Aorta (tissue), 5 donors: ENCODE measurements around the gene LRIG1. TPM values are rescaled to one million over a fixed set of nuclear protein-coding genes. Genes with fewer than 3 reads are reported as not detected.
A peak's percentile ranks its signal among the peaks of the same experiment; 100 is the strongest.

Source experiments
- ATAC-seq: fragments of 200-7000 bp; cut with Tn5 transposase; one replicate; pipeline ENCODE4 v1.9.1; 2022; ENCODE audit warnings: moderate library complexity; ENCODE audit not compliant: low FRiP score
- DNase-seq, 2 donors: peaks; one replicate each; pipeline ENCODE4 v3.0.0-alpha.2; 2020
- H3K27ac ChIP-seq, 2 donors: one replicate each; pipeline ENCODE4 v1.5.1; 2013; ENCODE audit warnings: low read length in 2 of 2, mild to moderate bottlenecking in 2 of 2, moderate library complexity in 2 of 2, control low read depth in 1 of 2, inconsistent platforms in 1 of 2, low read depth in 1 of 2
- H3K27me3 ChIP-seq, 2 donors: one replicate each; pipeline ENCODE4 v1.6.1; 2013; ENCODE audit warnings: control low read depth in 1 of 2, low read length in 1 of 2, mild to moderate bottlenecking in 1 of 2, moderate library complexity in 1 of 2; ENCODE audit not compliant: insufficient read depth in 2 of 2, control insufficient read depth in 1 of 2
- H3K36me3 ChIP-seq, 2 donors: one replicate each; pipeline ENCODE4 v1.6.1; 2013; ENCODE audit warnings: control low read depth in 1 of 2, low read length in 1 of 2, mild to moderate bottlenecking in 1 of 2; ENCODE audit not compliant: insufficient read depth in 2 of 2, control insufficient read depth in 1 of 2
- H3K4me1 ChIP-seq, 2 donors: one replicate each; pipeline ENCODE4 v1.6.1; 2013; ENCODE audit warnings: low read length in 2 of 2, control low read depth in 1 of 2, mild to moderate bottlenecking in 1 of 2, moderate library complexity in 1 of 2; ENCODE audit not compliant: insufficient read depth in 2 of 2, control insufficient read depth in 1 of 2
- H3K4me3 ChIP-seq, 2 donors: one replicate each; pipeline ENCODE4 v1.5.1; 2013; ENCODE audit warnings: low read length in 2 of 2, control low read depth in 1 of 2, mild to moderate bottlenecking in 1 of 2
- H3K9me3 ChIP-seq: one replicate; pipeline ENCODE4 v1.6.1; 2013; ENCODE audit warnings: mild to moderate bottlenecking, low read length; ENCODE audit not compliant: control insufficient read depth
- WGBS, 2 donors: extraction: QIAGEN DNeasy Blood & Tissue Kit; methylation state at CpG; one replicate each; pipeline ENCODE4 v1.1.7; 2013; 5-methylcytosine and 5-hydroxymethylcytosine counted together
- intact Hi-C, 2 donors: fragments of 100-400 bp; cut with DNase I; formaldehyde crosslinking; loops; one replicate each; pipeline versions ENCODE4 v1.14.2 to v1.15.0; 2022
- polyA plus RNA-seq, 2 donors: library from polyadenylated mRNA; stranded (reverse); fragments of 200-250 nt; gene quantifications; one replicate each; pipeline ENCODE4 v1.2.3, GENCODE V29; 2013
- total RNA-seq, 2 donors: library from RNA; stranded (reverse); fragmentation: NEBNext Ultra II Directional; extraction: Animal tissue kit (Norgen Biotek cat#: 25700); gene quantifications; one replicate each; pipeline ENCODE4 v1.2.1, GENCODE V29; 2021
- donor health status: healthy with polysubstance abuse.
- donor health status: Bipolar disorder and iron deficiency.
- donor health status: DM: no; HTN: no; CAD: no.
- donor health status: DM: no; HTN: no; CAD: no.
- donor health status: DM: yes; HTN: yes; CAD: no.

LRIG1 gene
- total and polyA plus RNA-seq, 4 donors: 15.0 to 115 (median 68.9) TPM

DNA sequence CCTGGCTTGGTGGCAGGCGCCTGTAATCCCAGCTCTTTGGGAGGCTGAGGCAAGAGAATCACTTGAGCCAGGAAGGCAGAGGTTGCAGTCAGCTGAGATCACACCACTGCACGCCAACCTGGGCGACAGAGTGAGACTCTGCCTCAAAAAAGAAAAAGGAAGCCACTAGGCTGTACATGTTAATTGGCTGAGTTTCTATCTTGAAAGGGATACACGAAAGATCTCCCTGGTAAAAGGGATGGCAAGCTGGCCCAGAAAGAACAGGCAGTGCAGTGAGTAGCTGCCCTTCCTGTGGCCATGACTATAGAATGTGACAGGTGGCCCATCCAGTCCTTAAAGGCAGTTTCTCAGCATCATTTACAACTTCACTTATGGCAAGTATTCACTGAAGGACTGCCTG is 12.3 kb downstream of the LRIG1 start:
- peaks cover 11 to 22% of the 10 kb centered on the region in 2 donors for H3K4me1 ChIP-seq
- no peaks in the 10 kb centered on the region for H3K9me3 ChIP-seq
- no peaks in the 10 kb centered on the region for H3K36me3 ChIP-seq
- no peak for ATAC-seq
- whole genome bisulfite sequencing, 2 donors: 64 to 65% methylated on average over 4 of the region's 4 CpGs
- no peaks in the 10 kb centered on the region for H3K27me3 ChIP-seq
- DNase-seq: no peak
- intact Hi-C loops: loop anchor here in 1 of 2 donors (5.0 kb wide), 1 partner anchor 36 kb away; no protein-coding TSS in a partner anchor
- no peak overlapping the region for H3K4me3 ChIP-seq
- H3K27ac ChIP-seq: peak overlapping the region in 1 of 2 donors; percentile 44

DNA sequence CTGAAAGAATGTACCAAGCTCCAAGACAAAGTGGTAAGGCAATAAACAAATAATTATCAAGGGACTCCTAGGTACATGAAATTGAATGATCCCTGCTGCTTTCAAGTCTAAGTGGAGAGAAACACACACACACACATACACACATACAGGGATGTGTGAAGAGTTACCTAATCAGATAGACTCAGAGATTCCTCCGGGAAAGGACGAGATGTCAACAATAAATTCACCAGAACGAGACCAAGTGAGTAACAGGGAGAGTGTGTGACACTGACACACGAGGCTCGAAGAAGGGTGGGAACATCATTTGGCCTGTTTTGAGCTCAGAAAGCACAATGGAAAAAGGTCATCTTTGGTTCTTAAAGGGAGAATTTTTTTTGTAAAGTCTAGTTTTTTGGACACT is 13.4 kb downstream of the LRIG1 start:
- no peaks in the 10 kb centered on the region for H3K9me3 ChIP-seq
- no peak for DNase-seq
- peaks cover 11 to 12% of the 10 kb centered on the region in 2 donors for H3K4me1 ChIP-seq
- ATAC-seq: no peak
- no peaks in the 10 kb centered on the region for H3K27me3 ChIP-seq
- intact Hi-C loops: loop anchor here in 1 of 2 donors (5.0 kb wide), 1 partner anchor 35 kb away; no protein-coding TSS in a partner anchor
- 39 to 42% methylated on average over 5 of the region's 5 CpGs for WGBS, 2 donors
- H3K27ac ChIP-seq: peak overlapping the region in 1 of 2 donors; percentile 64
- no peak overlapping the region for H3K4me3 ChIP-seq
- H3K36me3 ChIP-seq: no peaks in the 10 kb centered on the region

DNA sequence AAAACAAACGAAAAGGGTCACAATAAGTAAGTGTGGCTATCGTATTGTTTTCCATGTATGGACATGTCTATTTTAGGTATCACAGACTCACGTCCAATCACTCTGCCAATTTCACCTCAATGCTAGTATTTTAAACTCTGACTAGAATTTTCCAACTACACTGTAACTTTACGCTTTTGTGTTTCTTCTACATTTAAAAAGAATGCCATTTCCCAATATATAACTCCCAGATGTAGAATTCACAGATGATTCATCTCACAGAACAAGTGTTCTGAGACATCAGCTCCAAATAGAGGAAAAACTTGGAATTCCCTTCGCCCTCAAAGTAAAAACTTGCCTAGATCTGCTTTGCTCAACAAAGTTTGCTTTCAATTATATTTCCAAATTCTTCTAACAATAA is 14.2 kb downstream of the LRIG1 start:
- DNase-seq (no peak), ATAC-seq (peak; percentile 19)
- Histone ChIP-seq H3K4me1 (peaks cover 10 to 11% of the 10 kb centered on the region in 2 donors), H3K36me3 (no peaks in the 10 kb centered on the region), H3K27ac (peak overlapping the region in 1 of 2 donors; percentile 60), H3K4me3 (no peak overlapping the region), H3K9me3 (no peaks in the 10 kb centered on the region), H3K27me3 (no peaks in the 10 kb centered on the region)
- WGBS, 2 donors: 3 to 7% methylated on average over 5 of the region's 5 CpGs
- intact Hi-C loops: loop anchor here in 1 of 2 donors (5.0 kb wide), 1 partner anchor 34 kb away; no protein-coding TSS in a partner anchor

DNA sequence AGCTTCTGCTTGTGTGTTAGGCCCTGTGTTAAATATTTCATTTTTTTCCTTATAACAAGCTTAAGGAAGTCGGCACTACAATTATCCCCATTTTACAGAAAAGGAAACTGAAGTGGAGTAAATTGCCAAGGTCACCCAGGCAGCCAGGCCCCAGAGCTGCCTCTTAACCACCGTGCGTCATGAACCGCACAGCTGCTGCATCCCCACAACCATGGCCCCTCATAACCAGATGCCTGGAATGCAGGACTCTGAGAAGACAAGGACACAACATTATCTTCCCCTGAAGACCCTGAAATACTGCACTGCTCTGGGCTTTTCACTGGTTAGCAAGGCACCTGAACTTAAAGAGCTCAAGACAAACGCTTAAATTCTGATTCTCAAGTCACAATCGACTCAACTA is 14.6 kb downstream of the LRIG1 start:
- Histone ChIP-seq H3K9me3 (no peaks in the 10 kb centered on the region), H3K4me1 (peaks cover 11 to 12% of the 10 kb centered on the region in 2 donors)
- WGBS, 2 donors: 30 to 35% methylated on average over 6 of the region's 6 CpGs

DNA sequence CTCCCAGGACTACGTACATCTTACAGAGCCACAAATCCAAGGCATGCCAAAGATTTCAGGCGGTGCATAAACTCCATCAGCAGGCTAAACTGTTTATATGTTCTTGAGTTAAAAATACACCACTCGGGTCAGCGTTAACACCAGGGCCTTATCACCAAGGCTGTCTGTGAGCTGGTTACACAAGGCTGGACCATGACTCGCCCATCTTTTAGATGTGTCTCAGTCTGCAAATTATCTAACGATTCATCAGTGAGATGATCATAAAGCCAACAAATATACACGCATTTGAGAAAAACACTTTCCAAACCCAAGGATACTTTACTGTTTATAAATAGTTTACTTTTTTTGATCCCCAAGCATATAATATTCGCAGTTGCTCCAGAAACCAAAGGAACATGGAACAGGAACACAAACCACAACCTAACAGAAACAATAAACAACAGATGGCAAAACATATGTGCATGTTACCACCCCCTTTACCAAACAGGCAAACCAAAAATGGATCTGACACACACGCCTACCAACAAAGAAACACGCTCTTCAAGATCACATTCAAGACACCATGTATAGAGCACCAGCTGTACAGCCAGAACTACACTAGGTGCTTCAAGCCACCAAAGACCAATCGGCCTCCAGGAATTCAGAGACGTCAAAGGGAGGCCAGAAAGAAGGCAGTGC is 15.4 kb downstream of the LRIG1 start:
- Histone ChIP-seq H3K27me3 (no peaks in the 10 kb centered on the region), H3K4me3 (no peak overlapping the region), H3K27ac (peak overlapping the region; percentile 96 to 99), H3K36me3 (no peaks in the 10 kb centered on the region), H3K4me1 (peaks cover 11 to 20% of the 10 kb centered on the region in 2 donors), H3K9me3 (no peaks in the 10 kb centered on the region)
- ATAC-seq (peak; percentile 40), DNase-seq (no peak)
- intact Hi-C loops: loop anchor here in 1 of 2 donors (5.0 kb wide), 1 partner anchor 33 kb away; no protein-coding TSS in a partner anchor
- 18 to 22% methylated on average over 12 of the region's 12 CpGs for WGBS, 2 donors

More for the DNA sequence above, 14.6 kb downstream of the LRIG1 start:
- ATAC-seq (no peak), DNase-seq (no peak)
- Histone ChIP-seq H3K27me3 (no peaks in the 10 kb centered on the region), H3K36me3 (no peaks in the 10 kb centered on the region), H3K4me3 (no peak overlapping the region), H3K27ac (peak overlapping the region; percentile 96 to 99)
- intact Hi-C loops: loop anchor here in 1 of 2 donors (5.0 kb wide), 1 partner anchor 34 kb away; no protein-coding TSS in a partner anchor

DNA sequence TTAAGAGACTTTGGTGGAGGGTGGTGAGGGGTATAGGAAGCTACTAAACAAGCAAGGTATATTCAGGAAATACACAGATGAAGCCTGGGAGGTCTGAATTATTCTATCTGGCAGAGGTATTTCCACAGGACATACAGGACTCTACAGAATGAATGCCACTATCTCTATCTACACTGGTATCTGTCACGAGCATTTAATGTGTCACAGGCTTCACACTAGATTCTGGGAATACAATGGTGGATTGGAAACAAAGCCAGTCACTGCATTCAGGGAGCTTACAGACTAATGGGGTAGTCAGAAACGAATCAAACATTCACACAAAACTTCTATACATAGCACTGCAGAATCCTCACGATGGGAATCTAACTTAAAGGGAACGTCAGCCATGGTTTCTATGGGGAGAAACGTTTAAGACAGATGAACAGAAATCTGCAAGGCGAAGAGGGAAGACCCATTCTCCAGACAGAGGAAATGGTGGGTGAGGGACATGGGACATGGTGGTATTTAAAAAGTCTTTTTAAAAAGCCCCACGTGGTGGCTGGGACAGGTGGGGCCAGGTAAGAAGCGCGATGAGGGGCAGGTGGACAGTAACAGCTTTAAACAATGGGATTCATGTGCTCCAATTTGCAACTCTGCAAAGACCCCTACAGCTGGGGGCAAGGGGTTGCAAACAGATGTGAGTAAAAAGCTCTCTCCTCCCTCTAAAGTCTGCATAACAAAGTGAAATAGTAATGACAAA is 16.5 kb downstream of the LRIG1 start:
- ATAC-seq: no peak
- H3K36me3 ChIP-seq: no peaks in the 10 kb centered on the region
- H3K9me3 ChIP-seq: no peaks in the 10 kb centered on the region
- H3K4me3 ChIP-seq: no peak overlapping the region
- H3K27ac ChIP-seq: peak overlapping the region; percentile 89 to 94
- intact Hi-C loops: no loop called here
- peaks cover 8 to 21% of the 10 kb centered on the region in 2 donors for H3K4me1 ChIP-seq
- WGBS, 2 donors: 44 to 53% methylated on average over 9 of the region's 9 CpGs
- no peaks in the 10 kb centered on the region for H3K27me3 ChIP-seq
- DNase-seq: no peak

DNA sequence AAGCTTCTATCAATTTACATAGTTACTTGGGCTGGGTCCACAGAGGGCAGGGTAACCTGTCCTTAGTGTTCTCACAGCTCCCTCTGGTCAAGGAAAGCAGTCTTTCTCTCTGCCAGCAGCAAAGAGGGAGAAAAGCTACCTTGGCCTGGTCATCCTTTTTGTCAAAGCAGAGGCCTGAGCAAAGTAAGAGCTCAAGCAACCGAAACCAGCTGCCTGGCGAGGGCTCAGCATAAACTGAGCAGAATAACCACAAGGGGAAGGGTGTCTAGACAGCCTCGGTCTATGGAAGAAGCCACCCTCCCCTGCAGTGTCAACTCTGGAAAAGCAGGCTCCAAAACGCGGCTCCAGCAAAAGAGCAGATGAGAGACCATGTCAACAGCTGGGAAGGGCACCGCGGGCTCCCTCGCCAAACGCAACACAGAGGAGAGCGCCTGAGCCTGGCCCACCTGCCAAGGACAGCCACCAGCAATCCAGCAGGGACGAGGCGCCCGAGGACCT is 17.4 kb downstream of the LRIG1 start:
- Histone ChIP-seq H3K4me3 (no peak overlapping the region), H3K27ac (peak overlapping the region; percentile 85 to 89), H3K27me3 (no peaks in the 10 kb centered on the region), H3K4me1 (peaks cover 5 to 21% of the 10 kb centered on the region in 2 donors), H3K9me3 (no peaks in the 10 kb centered on the region), H3K36me3 (no peaks in the 10 kb centered on the region)
- DNase-seq (peak; percentile 71 to 79), ATAC-seq (peak; percentile 34)
- 4 to 7% methylated on average over 13 of the region's 13 CpGs for WGBS, 2 donors
- intact Hi-C loops: no loop called here

DNA sequence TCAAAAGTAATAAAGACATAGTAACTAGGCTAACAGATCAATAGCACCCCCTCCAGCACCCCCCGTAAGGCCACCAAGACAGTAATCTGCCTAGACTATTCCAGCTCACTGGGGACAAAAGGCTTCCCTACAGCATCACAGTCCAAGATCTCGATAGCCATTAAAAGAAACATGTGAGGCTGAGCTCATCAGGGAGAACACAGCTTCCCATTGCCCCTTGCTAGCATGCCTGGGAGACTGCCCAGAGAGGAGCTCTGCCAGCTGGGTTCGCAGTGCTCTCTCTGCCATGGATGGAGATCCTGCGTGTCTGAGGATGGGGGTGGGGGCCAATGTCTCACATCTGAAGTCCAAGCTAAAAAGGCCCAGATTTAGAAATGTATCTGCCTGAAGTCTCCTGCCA is 17.8 kb downstream of the LRIG1 start:
- H3K36me3 ChIP-seq: no peaks in the 10 kb centered on the region
- H3K4me3 ChIP-seq: no peak overlapping the region
- 1 to 6% methylated on average over 4 of the region's 4 CpGs for WGBS, 2 donors
- DNase-seq: peak; percentile 90 to 94
- H3K9me3 ChIP-seq: no peaks in the 10 kb centered on the region
- peak; percentile 87 for ATAC-seq
- no peaks in the 10 kb centered on the region for H3K27me3 ChIP-seq
- intact Hi-C loops: no loop called here
- H3K27ac ChIP-seq: peak overlapping the region; percentile 85 to 89
- peaks cover 5 to 21% of the 10 kb centered on the region in 2 donors for H3K4me1 ChIP-seq
